GM21526 (cell line): Measurements from ENCODE around the gene PMEPA1.

Source experiments
- ATAC-seq: cut with Tn5 transposase; IDR thresholded peaks from one replicate; pipeline ENCODE4 v1.9.1; 2021; ENCODE audit warnings: moderate library complexity; ENCODE audit not compliant: unreplicated experiment, low FRiP score

PMEPA1 gene

DNA sequence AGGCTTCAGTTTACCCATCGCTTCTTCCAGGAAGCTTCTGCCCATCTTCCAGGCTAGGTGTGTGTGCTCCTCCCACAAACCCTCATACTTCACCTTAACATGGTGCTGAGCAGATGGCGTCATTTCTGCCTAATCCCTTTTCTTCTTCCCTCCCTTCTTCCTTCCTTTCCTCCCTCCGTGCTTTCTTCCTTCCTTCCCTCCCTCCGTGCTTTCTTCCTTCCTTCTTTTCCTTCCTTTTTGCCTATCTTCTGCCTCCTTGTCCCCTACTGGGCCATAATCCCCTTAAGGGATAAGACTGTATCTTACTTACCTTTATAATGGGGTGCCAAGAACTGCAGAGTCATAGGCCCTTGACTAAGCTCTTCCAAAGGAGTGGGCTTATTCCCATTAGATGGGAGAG lies 27.5 kb upstream of the PMEPA1 start:
- no peak for ATAC-seq

- ATAC-seq: no peak
Measured at GRCh38 chr20:57736738-57737347, 27.0 kb upstream of the PMEPA1 start.

GRCh38 chr20:57735831-57736737 lies 26.3 kb upstream of the PMEPA1 start:
- ATAC-seq: no peak

- ATAC-seq: no peak
Measured at GRCh38 chr20:57734754-57735153, 24.9 kb upstream of the PMEPA1 start.

- ATAC-seq: no peak
Measured at GRCh38 chr20:57732226-57732625, 22.4 kb upstream of the PMEPA1 start.

DNA sequence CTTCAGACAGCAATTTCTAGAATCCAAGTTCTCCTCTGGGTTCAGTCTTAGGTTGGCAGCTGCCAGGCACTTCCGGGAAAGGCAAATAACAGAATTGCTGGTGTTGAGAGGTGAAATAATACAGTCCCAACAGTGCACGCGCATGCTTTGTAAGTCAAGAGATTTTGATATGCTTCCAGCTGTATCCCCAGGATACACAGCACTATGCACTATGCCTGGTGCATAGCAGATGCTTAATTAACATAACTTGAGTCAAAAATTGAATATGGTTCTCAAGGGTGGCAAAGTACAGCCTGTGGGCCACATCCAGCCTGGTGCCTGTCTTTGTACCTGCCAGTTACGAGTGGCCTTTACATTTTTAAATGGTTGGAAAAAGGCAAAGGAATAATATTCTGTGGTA lies 18.9 kb upstream of the PMEPA1 start:
- no peak for ATAC-seq

DNA sequence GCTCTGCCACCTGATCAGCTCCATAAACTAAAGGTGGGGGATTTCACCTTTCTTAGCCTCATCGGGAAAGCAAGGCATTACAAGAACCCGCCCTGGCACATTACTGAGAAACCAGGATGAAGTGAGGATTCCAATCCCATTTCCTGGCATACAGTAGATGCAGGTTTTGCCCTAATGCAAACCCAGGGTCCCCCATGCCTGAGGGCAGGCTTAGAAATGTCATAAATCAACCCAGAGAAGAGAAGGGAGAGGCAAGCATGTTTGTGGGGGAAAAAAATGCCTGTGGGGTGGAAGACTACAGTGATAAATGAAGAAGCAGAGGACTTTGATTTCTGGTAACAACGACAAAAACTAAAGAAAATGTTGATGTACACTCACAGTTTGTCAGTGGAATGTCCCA lies 18.0 kb upstream of the PMEPA1 start:
- ATAC-seq: no peak

GRCh38 chr20:57725636-57726035 lies 15.8 kb upstream of the PMEPA1 start:
- no peak for ATAC-seq

GRCh38 chr20:57724610-57725405 lies 15.0 kb upstream of the PMEPA1 start:
- ATAC-seq: no peak

DNA sequence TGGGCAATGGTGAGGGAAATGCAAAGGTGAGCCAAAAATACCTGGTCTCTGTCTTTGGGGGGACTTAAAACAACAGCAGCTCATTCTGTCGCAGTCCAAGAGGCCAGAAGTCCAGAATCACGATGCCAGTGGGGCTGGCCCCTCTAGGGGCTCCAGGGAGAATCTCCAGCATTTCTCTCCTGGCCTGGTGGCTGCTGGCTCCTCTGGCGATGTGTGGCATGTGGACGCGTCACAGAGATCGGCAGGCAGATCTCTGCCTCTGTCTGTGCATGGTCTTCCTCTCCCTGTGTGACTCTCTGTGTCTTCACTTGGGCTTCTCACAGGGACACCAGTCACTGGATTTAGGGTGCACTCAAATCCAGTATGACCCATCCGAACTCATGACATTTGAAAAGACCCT lies 14.0 kb upstream of the PMEPA1 start:
- ATAC-seq: no peak

DNA sequence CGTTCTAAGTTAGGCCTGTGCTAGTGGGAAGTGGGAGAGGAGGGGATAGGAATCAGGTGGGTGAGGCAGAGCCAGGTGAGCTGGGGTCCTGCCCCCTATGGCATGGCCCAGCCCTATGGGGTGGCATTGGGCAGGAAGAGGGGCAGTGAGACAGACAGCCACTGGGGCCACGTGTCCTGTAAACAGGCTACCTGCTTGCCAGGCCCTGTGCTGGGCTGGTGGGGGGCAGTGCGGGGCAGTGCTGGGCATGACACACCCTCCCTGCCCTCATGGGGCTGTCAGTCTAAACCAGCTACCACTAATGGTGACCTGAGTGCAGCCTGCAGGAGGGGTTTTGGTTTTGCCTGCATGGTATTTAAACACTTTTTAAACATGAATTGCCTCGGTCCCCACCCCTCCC lies 10.1 kb upstream of the PMEPA1 start:
- no peak for ATAC-seq

DNA sequence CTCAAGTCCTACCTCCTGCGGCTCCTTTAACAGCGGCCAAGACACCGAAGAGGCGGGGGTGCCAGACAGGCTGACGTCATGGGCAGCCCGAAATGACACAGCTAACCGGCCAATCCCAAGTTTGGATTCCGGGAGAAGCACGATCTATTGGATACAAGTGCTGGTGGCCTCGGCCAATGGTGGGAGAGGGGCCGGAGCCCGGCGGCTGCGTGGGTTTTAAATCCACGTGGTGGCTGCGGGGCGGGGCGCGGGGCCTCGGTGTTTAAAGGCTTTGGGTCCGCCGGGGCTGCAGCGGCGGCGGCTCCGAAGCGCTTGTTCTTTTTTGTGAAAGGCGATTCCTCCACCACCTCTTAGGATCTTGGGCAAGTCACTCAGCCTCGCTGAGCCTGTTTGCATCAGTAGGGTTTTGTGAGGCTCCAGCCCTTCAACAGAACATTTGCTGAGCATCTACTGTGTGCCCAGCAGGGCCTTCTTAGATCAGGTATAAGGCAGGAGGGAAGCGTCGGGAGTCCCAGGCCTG lies 8.7 kb upstream of the PMEPA1 start:
- ATAC-seq: peak; percentile 94

DNA sequence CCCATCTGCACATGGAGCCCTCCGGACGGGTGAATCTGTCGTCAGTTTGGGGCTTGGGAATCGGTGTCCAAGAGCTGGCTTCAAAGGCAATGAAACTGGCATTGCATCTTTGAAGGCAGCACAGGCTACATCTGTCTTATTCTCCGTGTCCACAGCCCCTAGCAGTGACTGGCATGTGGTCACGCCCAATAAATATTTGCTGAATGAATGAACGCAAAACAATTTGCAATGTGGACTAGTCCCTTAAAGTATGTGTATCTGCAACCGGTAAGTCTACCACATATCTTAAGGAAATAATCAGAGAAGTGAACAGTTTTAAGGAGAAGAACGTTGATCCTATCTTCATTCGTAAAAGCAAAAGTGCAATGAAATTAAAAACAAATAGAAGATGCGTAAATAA lies 8.0 kb upstream of the PMEPA1 start:
- no peak for ATAC-seq

GRCh38 chr20:57716901-57717300 lies 7.1 kb upstream of the PMEPA1 start:
- no peak for ATAC-seq

- ATAC-seq: no peak
Measured at GRCh38 chr20:57716202-57716601, 6.4 kb upstream of the PMEPA1 start.

DNA sequence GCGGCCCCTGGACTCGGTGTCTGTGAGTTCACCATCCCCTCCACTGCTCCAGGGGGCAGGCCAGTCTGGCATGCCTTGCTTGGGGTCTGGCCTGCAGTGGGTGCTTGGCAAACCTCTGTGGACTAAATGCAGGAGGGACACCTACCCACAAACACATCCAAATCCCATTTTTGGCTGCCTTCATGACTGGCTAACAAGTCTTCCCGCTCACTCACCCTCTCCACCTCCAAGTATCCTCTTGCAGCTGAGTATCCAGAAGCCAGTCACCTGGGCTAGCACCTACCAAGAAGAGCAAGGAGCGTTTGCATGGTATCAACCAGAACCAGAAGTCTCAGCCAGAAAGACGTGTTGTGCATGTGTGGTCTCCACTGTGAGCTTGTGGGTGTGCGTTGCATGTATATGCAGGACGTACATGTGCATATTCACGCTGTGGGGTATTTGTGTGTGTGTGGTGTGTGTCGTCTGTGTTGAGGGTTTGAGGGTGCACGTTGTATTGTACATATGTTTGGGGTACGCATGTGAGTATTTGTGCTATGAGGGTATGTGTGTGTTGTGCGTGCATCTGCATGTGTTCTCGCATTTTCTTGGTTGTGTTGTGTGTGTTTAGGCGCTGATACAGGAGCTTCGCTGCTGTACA lies 5.6 kb upstream of the PMEPA1 start:
- no peak for ATAC-seq

- ATAC-seq: no peak
Measured at GRCh38 chr20:57714409-57715267, 4.8 kb upstream of the PMEPA1 start.

DNA sequence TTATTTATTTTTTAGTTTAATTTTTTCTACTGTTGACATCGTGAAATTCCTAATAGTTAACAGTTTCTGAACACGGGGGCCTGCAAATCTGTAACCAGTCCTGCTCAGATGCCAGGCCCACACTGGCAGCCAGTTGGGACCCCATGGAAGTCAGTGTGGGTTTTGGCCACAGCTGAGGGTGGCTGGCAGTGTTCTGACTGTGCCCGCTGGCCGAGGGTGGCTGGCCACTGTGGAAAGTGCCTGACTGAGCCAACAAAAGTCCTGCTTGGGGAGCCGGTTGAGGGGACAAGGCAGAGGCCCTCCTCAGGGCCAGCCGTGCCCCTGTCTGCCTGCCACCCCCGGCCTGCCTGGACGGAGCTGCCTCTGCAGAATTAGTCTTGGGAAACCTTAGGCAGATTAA lies 4.1 kb upstream of the PMEPA1 start:
- no peak for ATAC-seq

DNA sequence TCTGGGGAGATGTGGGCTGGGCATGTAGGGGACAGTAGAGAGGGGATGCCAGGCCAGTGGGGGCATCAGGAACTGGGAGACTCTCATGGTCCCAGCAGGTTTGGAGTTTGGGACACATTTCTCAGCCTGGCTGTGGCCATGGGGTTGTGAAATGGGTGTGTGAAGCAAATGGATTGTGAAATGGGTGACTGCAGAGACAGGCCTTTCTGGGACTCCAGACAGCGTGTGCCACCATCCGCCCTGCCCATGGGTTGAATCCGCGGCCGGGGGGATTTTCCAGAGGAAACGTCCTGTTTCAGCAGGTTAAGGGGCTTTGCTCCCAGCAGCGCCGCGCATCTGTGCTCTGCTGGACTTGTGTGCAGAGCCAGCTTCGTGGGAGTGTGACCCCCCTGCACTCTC lies 3.7 kb upstream of the PMEPA1 start:
- ATAC-seq: no peak
